SK-N-SH treated with all-trans-retinoic acid at 6 μM for 48 hours (cell line): ENCODE data around the gene CNMD.
A peak's percentile ranks its signal among the peaks of the same experiment; 100 is the strongest.
"Not testable (repeated sequence)": the region's sequence is repeated elsewhere in the genome, so short reads cannot be mapped to it uniquely, and the experiment has no call there.

Experiments
- ATAC-seq: fragments of 200-7000 bp; cut with Tn5 transposase; 3 replicates; pipeline ENCODE4 v1.9.1; 2020; ENCODE audit warnings: mild to moderate bottlenecking, moderate library complexity
- ARNTL ChIP-seq: fragments of 450-650 bp; formaldehyde crosslinking; IDR thresholded peaks from 2 replicates; pipeline ENCODE4 v1.5.0; 2020; ENCODE audit warnings: low read depth, mild to moderate bottlenecking, moderate library complexity, borderline replicate concordance
- BACH2 ChIP-seq: fragments of 250-450 bp; sonication (Bioruptor Pico); IDR thresholded peaks from 2 replicates; pipeline ENCODE4 v1.9.0; 2021; ENCODE audit warnings: mild to moderate bottlenecking, borderline replicate concordance
- CREB5 ChIP-seq: fragments of 250-450 bp; sonication (Bioruptor Pico); IDR thresholded peaks from 2 replicates; pipeline ENCODE4 v1.5.1; 2020; ENCODE audit warnings: low read depth, mild to moderate bottlenecking, moderate library complexity
- CSDC2 ChIP-seq: fragments of 250-450 bp; sonication (Bioruptor Pico); IDR thresholded peaks from 2 replicates; pipeline ENCODE4 v1.5.0; 2020; ENCODE audit warnings: mild to moderate bottlenecking, moderate library complexity
- CSRNP3 ChIP-seq: fragments of 250-450 bp; sonication (Bioruptor Pico); IDR thresholded peaks from 2 replicates; pipeline ENCODE4 v1.5.1; 2021; ENCODE audit warnings: mild to moderate bottlenecking, moderate library complexity
- ESRRG ChIP-seq: fragments of 250-450 bp; sonication (Bioruptor Pico); IDR thresholded peaks from 2 replicates; pipeline ENCODE4 v1.6.1; 2021; ENCODE audit warnings: mild to moderate bottlenecking
- GLIS3 ChIP-seq: fragments of 250-450 bp; sonication (Bioruptor Pico); IDR thresholded peaks from 2 replicates; pipeline ENCODE4 v1.5.0; 2020; ENCODE audit warnings: mild to moderate bottlenecking, moderate library complexity
- OSR1 ChIP-seq: fragments of 250-450 bp; sonication (Bioruptor Pico); IDR thresholded peaks from 2 replicates; pipeline ENCODE4 v1.8.0; 2022; ENCODE audit warnings: moderate library complexity, mild to moderate bottlenecking, inconsistent platforms
- PATZ1 ChIP-seq: fragments of 250-450 bp; sonication (Bioruptor Pico); IDR thresholded peaks from 2 replicates; pipeline ENCODE4 v1.8.0; 2020; ENCODE audit warnings: mild to moderate bottlenecking, moderate library complexity, borderline replicate concordance
- POU6F1 ChIP-seq: fragments of 250-450 bp; sonication (Bioruptor Pico); IDR thresholded peaks from 2 replicates; pipeline ENCODE4 v1.8.0; 2021; ENCODE audit warnings: low read depth, mild to moderate bottlenecking, moderate library complexity, borderline replicate concordance
- PPARA ChIP-seq: fragments of 250-450 bp; sonication (Bioruptor Pico); IDR thresholded peaks from 2 replicates; pipeline ENCODE4 v1.5.0; 2020; ENCODE audit warnings: mild to moderate bottlenecking, borderline replicate concordance
- RARB ChIP-seq: fragments of 250-450 bp; sonication (Bioruptor Pico); IDR thresholded peaks from 2 replicates; pipeline ENCODE4 v1.8.0; 2021; ENCODE audit warnings: mild to moderate bottlenecking, moderate library complexity
- SNAI2 ChIP-seq: fragments of 250-450 bp; sonication (Bioruptor Pico); IDR thresholded peaks from 2 replicates; pipeline ENCODE4 v1.5.0; 2020; ENCODE audit warnings: mild to moderate bottlenecking, moderate library complexity
- TOX ChIP-seq: fragments of 250-450 bp; sonication (Bioruptor Pico); IDR thresholded peaks from 2 replicates; pipeline ENCODE4 v1.8.0; 2021; ENCODE audit warnings: mild to moderate bottlenecking, moderate library complexity, borderline replicate concordance
- TSHZ2 ChIP-seq: fragments of 250-450 bp; sonication (Bioruptor Pico); IDR thresholded peaks from 2 replicates; pipeline ENCODE4 v1.5.0; 2020; ENCODE audit warnings: mild to moderate bottlenecking, moderate library complexity
- ZC3H10 ChIP-seq: fragments of 250-450 bp; sonication (Bioruptor Pico); IDR thresholded peaks from 2 replicates; pipeline ENCODE4 v1.5.1; 2021; ENCODE audit warnings: mild to moderate bottlenecking, moderate library complexity
- ZFP3 ChIP-seq: fragments of 250-450 bp; sonication (Bioruptor Pico); IDR thresholded peaks from 2 replicates; pipeline ENCODE4 v1.5.0; 2020; ENCODE audit warnings: mild to moderate bottlenecking, moderate library complexity
- ZFP30 ChIP-seq: fragments of 450-650 bp; formaldehyde crosslinking; IDR thresholded peaks from 2 replicates; pipeline ENCODE4 v1.5.0; 2022; ENCODE audit warnings: mild to moderate bottlenecking, moderate library complexity
- ZNF565 ChIP-seq: fragments of 450-650 bp; formaldehyde crosslinking; conservative IDR thresholded peaks from 2 replicates; pipeline ENCODE4 v1.5.0; 2020; ENCODE audit warnings: low read depth, mild to moderate bottlenecking, moderate library complexity
- ZNF70 ChIP-seq: fragments of 450-650 bp; formaldehyde crosslinking; IDR thresholded peaks from 2 replicates; pipeline ENCODE4 v1.5.0; 2020; ENCODE audit warnings: mild to moderate bottlenecking, moderate library complexity

Gene CNMD

GRCh38 chr13:52711286-52711685 lies 28.3 kb downstream of the CNMD start:
- TF ChIP-seq ZFP30 (CRISPR knock-in tag) (no peak), OSR1 (CRISPR knock-in tag) (no peak), TOX (CRISPR knock-in tag) (no peak), POU6F1 (CRISPR knock-in tag) (no peak), GLIS3 (CRISPR knock-in tag) (no peak), RARB (CRISPR knock-in tag) (no peak), ZFP3 (no peak), TSHZ2 (CRISPR knock-in tag) (no peak), ARNTL (CRISPR knock-in tag) (no peak), ZNF70 (no peak), CSDC2 (no peak), ZC3H10 (CRISPR knock-in tag) (no peak), ZNF565 (CRISPR knock-in tag) (no peak), CREB5 (no peak), PATZ1 (no peak), BACH2 (CRISPR knock-in tag) (no peak), PPARA (CRISPR knock-in tag) (no peak), ESRRG (no peak), SNAI2 (CRISPR knock-in tag) (no peak)
- ATAC-seq, result peak; percentile 34; the same call in 1 of the 3 replicates

- ATAC-seq, result not testable (repeated sequence)
These were observed 31.4 kb downstream of the CNMD start for GRCh38 chr13:52708266-52708665.

GRCh38 chr13:52707375-52707774 lies 32.2 kb downstream of the CNMD start:
- ATAC-seq, result no peak
- TF ChIP-seq GLIS3 (CRISPR knock-in tag), result no peak
- no peak for TF ChIP-seq CSRNP3 (CRISPR knock-in tag)

- TF ChIP-seq PATZ1, result no peak
- no peak for ATAC-seq
These were observed 33.5 kb downstream of the CNMD start for GRCh38 chr13:52706081-52706480.
